ENCODE data around the gene AFAP1. TPM values are rescaled to one million over a fixed set of nuclear protein-coding genes. Genes with fewer than 3 reads are reported as not detected.

The AFAP1 gene
- polyA plus RNA-seq, 1 donor (not counting 4 experiments of a cell fraction or from before 2014, with no cell fraction given) = 7.6 TPM

DNA sequence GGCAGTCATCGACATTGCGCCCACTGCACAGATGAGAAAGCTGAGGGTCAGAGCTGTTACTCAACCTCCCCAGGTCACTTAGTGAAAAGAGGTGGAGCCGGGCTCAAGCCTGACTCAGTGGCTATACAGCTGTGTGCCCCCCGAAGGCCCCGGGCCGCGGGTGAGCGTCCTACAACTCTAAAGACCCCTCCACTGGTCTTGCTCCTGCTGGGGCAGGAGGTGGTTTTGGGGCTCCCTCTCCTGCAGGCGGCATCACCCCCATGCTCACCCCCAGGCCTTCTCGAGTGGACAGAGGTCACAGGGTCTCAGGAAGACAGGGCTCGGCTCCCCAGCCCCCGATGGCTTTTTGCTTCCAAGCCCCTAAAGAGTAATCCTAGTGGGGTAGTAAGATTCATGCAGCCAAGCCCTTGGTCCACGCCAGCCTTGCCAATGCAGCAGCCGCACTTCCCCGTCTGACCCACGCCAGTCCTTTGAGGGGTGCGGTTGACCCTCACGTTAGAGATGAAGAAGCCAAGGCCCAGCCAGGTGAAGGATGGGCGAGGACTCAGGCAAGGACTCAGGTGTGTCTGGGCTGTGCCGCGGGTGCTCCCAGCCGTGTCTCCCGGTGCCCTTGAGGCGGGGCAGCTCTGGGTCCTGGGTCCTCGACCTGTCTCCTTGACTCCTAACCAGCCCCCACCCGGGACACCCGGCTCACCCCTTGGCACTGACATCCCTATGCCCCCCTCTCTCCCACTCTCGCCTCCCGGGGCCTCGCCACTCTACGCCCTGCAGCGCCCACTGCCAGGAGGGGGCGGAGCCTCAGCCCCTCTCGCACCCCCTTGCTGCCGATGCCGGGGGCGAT lies 200.4 kb downstream of the AFAP1 start:
- Histone ChIP-seq H3K4me3 (ENCODE audit: control insufficient read depth in 2 of 3, extremely low read depth in 1 of 3, insufficient read depth in 2 of 3, low read depth in 1 of 3, low read length in 3 of 3) (no peak overlapping the region), H3K36me3 (ENCODE audit: control insufficient read depth in 2 of 2, extremely low read depth in 1 of 2, insufficient read depth in 2 of 2, low read length in 2 of 2) (no peaks in the 10 kb centered on the region), H4K20me1 (ENCODE audit: control insufficient read depth, extremely low read depth, insufficient read depth, low read length) (no peaks in the 10 kb centered on the region), H3K9me1 (ENCODE audit: control insufficient read depth, extremely low read depth, insufficient read depth, low read length) (no peaks in the 10 kb centered on the region), H3K79me2 (ENCODE audit: control insufficient read depth, insufficient read depth, low read length) (no peaks in the 10 kb centered on the region), H2AFZ (ENCODE audit: control insufficient read depth, low read length) (no peak overlapping the region), H3K27ac (ENCODE audit: control insufficient read depth, insufficient read depth, low read length) (no peak overlapping the region), H3K27me3 (ENCODE audit: control insufficient read depth, extremely low read depth, insufficient read depth, low read length) (peaks cover 6% of the 10 kb centered on the region), H3K4me2 (ENCODE audit: control insufficient read depth, extremely low read depth, insufficient read depth, low read depth, low read length) (no peak overlapping the region), H3K4me1 (ENCODE audit: control insufficient read depth, extremely low read depth, insufficient read depth, low read length) (no peaks in the 10 kb centered on the region), H3K9me3 (ENCODE audit: control insufficient read depth, low read depth, low read length) (no peaks in the 10 kb centered on the region), H3K9ac (ENCODE audit: control insufficient read depth, extremely low read depth, insufficient read depth, low read length) (no peak overlapping the region)
- dilution Hi-C loops (cut with MboI; ENCODE audit: extremely low pct_ligation_motif_present, low sequenced_read_pairs) = no loop called here
- TF ChIP-seq CTCF (optimal IDR thresholded peaks at IDR 0.05 in 1 of 3, IDR thresholded peaks at IDR 0.05 in 1 of 3, conservative IDR thresholded peaks at IDR 0.05 in 1 of 3; ENCODE audit: extremely low read depth in 1 of 3, insufficient read depth in 2 of 3, low read length in 3 of 3) (no peak), EZH2 (IDR thresholded peaks at IDR 0.05; ENCODE audit: low read length) (no peak)
- FAIRE-seq = no peak
- DNase-seq (ENCODE audit: low read depth, low spot score) = no peak

GRCh38 chr4:7738458-7739076 lies 201.1 kb downstream of the AFAP1 start:
- Histone ChIP-seq H3K36me3 (ENCODE audit: control insufficient read depth in 2 of 2, extremely low read depth in 1 of 2, insufficient read depth in 2 of 2, low read length in 2 of 2) (no peaks in the 10 kb centered on the region), H3K9ac (ENCODE audit: control insufficient read depth, extremely low read depth, insufficient read depth, low read length) (no peak overlapping the region), H2AFZ (ENCODE audit: control insufficient read depth, low read length) (no peak overlapping the region), H3K4me3 (ENCODE audit: control insufficient read depth in 2 of 3, extremely low read depth in 1 of 3, insufficient read depth in 2 of 3, low read depth in 1 of 3, low read length in 3 of 3) (no peak overlapping the region), H3K9me3 (ENCODE audit: control insufficient read depth, low read depth, low read length) (no peaks in the 10 kb centered on the region), H3K9me1 (ENCODE audit: control insufficient read depth, extremely low read depth, insufficient read depth, low read length) (no peaks in the 10 kb centered on the region), H3K79me2 (ENCODE audit: control insufficient read depth, insufficient read depth, low read length) (no peaks in the 10 kb centered on the region), H3K27me3 (ENCODE audit: control insufficient read depth, extremely low read depth, insufficient read depth, low read length) (peaks cover 6% of the 10 kb centered on the region), H4K20me1 (ENCODE audit: control insufficient read depth, extremely low read depth, insufficient read depth, low read length) (no peaks in the 10 kb centered on the region), H3K4me2 (ENCODE audit: control insufficient read depth, extremely low read depth, insufficient read depth, low read depth, low read length) (no peak overlapping the region), H3K4me1 (ENCODE audit: control insufficient read depth, extremely low read depth, insufficient read depth, low read length) (no peaks in the 10 kb centered on the region), H3K27ac (ENCODE audit: control insufficient read depth, insufficient read depth, low read length) (no peak overlapping the region)
- FAIRE-seq (no peak), DNase-seq (ENCODE audit: low read depth, low spot score) (no peak)
- no peak for TF ChIP-seq EZH2 (IDR thresholded peaks at IDR 0.05; ENCODE audit: low read length)
- TF ChIP-seq CTCF (optimal IDR thresholded peaks at IDR 0.05 in 1 of 3, IDR thresholded peaks at IDR 0.05 in 1 of 3, conservative IDR thresholded peaks at IDR 0.05 in 1 of 3; ENCODE audit: extremely low read depth in 1 of 3, insufficient read depth in 2 of 3, low read length in 3 of 3) = no peak
- dilution Hi-C loops (cut with MboI; ENCODE audit: extremely low pct_ligation_motif_present, low sequenced_read_pairs) = no loop called here
